Measurements from ENCODE around the gene MED29. TPM values are rescaled to one million over a fixed set of nuclear protein-coding genes. Genes with fewer than 3 reads are reported as not detected.
A peak's percentile ranks its signal among the peaks of the same experiment; 100 is the strongest.
"Not testable (repeated sequence)": the region's sequence is repeated elsewhere in the genome, so short reads cannot be mapped to it uniquely, and the experiment has no call there.

Gene MED29
- total RNA-seq, 1 experiment from 2014 or later, result 47.3 TPM

DNA sequence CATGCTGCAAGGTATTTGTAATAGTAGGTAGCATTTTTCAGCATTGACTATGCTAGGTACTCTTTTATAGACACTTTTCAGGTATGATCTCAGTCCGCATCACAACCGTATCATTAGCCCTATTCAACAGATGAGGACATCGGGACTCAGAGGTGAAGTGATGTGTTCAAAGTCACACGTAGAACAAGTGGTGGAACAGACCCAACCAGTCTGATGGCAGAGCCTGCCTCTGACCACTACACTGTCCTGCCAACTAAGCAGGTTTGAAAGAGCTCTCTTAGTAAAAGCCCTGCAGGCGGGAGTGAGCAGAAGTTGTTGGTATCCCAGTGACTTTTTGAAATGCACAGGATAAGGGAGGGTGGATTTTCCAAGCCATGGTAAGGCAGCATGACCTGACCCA is 20.4 kb upstream of the MED29 start:
- peak; percentile 11 for DNase-seq (ENCODE audit: low read depth)

DNA sequence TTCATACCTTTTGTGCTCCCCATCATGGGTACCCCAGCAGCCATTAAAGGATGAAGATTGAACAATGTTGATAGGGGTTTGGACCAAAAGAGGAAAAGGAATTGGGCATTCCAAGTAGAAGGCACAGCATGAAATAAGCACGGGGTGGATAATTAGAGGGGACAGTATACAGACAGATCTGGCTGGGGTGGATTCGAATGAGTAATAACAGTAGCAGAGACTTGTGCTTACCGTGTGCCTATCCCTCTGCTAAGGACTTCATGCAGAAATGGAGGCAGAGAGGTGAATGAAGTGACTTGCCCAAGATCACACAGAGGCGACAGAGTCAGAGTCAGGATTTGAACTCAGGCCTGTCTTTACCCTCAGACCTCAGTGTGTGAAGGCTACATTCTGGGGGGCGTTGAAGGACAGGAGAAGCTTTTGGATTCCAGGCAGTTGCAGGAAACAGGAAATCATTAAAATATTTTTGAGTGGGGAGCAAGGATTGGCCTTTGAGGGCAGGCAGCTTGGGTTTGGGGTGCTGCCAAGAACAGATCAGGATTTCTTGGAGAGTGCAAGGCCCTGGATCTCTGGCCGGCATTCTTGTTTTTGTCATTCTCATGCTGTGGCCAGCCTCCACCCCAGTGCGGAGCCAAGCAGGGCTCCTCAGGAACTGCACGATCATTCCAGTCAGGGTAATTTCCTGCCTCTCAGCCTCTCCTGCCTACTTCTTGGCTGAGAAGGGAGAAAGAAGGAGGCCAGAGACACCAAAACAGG is 19.0 kb upstream of the MED29 start:
- peak; percentile 95 for DNase-seq (ENCODE audit: low read depth)

DNA sequence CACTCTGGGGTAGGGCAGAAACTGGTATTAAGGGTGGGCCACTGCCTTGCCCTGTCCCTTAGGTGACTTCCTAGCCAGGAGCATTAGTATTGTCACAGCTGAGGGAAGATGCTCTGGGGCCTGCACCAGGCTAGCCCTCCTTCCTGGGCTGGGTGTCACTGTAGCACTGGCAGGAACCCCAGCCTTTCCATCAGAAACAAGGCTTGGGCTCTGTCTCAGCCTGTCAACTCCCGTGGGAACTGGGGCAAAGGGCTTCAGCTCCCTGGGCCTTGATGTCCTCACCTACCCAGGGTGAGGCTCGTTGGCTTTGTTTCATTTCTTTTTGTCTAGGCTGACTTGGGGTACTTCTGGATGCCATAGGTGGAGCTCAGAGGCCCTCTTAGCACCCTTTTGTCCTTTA is 18.2 kb upstream of the MED29 start:
- DNase-seq (ENCODE audit: low read depth), result peak; percentile 32

DNA sequence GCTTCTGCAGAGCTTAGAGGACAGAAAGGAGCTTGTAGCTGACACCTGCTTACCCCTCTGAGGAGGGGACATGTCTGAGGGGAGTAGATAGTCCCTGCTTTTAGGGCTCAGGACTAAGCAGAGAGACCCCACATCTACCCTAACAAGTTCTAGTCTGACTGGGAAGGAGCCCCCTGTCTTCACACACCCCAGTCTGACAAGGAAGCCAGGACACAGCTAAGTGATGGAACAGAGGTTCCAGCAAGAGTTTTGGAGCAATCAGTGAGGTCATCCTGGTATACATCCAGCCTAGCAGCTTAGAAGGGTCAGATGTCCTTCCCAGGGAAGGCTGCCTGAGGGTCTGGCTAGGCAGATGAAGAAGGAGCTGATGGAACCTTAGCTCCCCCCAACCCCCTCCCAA is 15.2 kb upstream of the MED29 start:
- DNase-seq (ENCODE audit: low read depth), result no peak

DNA sequence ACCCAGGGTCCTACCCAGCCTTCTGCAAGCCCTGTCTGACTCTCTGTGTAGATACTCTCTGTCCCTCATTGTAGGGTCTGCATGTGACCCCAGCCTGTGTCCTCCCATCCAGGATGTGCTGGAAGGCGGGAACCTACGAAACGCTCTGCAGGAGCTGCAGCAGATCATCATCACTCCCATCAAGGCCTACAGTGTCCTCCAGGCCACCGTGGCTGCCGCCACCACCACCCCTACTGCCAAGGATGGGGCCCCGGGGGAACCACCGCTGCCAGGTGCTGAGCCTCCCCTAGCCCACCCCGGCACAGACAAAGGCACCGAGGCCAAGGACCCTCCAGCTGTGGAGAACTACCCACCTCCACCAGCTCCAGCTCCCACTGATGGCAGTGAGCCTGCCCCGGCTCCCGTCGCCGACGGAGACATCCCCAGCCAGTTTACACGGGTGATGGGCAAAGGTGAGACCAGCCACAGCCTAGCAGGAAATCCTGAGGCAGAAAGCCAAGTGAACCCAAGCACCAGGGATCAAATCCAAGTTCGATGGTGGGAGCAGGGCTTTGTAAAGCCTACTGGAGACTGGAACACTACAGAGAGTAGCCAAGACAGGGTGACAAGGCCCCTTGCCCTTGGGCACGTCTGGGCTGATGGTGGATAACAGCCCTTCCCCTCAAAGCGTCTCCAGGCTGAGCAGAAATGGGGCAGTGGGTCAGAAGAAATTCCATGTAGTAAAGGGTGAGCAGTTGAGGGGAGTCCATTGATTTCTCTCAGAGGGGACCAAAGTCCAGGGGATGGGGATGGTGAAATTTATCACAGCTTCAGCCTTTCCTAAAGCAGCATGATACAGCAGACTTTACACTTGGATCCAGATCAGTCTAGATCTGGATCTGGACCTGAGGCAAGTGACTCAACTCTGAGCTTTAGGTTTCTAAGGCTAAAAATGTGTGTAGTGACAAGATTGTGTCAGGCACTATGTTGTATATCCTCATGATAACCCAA is 13.5 kb upstream of the MED29 start:
- no peak for DNase-seq (ENCODE audit: low read depth)

DNA sequence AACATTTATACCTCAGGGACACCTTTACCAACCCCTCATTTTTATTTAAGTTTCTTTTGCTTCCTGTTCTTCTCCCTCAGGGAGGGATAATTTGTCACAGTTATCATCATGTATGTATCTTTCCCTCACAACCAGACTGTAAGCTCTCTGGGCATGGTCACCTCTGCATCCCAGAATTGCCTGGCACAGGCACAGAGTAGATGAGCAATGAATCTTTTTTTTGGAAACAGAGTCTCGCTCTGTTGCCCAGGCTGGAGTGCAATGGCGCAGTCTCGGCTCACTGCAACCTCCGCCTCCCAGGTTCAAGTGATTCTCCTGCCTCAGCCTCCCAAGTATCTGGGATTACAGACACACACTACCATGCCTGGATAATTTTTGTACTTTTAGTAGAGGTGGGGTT is 11.8 kb upstream of the MED29 start:
- not testable (repeated sequence) for DNase-seq (ENCODE audit: low read depth)

DNA sequence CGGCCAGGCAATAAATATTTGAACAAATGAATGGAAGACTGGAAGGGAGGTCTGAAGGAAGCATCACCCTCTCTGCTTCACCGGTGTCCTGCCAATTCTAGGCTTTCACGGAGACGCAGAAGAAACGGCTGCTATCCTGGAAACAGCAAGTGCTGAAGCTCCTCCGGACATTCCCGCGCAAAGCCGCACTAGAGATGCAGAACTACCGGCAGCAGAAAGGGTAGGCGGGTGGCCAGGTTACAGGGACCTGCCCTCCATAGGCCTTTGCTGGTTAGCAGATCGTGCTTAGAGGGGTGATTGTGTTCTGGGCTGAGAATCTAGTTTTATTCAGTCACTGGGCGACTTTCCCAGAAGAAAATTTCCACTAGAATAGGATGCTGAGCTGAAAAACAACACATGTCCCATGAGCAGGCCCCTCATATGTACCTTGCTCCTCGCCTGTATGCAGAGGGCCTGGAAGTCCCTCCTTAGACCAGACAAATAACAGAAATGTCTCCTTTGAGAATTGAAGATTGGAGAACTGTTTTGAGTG is 11.2 kb upstream of the MED29 start:
- DNase-seq (ENCODE audit: low read depth), result no peak

DNA sequence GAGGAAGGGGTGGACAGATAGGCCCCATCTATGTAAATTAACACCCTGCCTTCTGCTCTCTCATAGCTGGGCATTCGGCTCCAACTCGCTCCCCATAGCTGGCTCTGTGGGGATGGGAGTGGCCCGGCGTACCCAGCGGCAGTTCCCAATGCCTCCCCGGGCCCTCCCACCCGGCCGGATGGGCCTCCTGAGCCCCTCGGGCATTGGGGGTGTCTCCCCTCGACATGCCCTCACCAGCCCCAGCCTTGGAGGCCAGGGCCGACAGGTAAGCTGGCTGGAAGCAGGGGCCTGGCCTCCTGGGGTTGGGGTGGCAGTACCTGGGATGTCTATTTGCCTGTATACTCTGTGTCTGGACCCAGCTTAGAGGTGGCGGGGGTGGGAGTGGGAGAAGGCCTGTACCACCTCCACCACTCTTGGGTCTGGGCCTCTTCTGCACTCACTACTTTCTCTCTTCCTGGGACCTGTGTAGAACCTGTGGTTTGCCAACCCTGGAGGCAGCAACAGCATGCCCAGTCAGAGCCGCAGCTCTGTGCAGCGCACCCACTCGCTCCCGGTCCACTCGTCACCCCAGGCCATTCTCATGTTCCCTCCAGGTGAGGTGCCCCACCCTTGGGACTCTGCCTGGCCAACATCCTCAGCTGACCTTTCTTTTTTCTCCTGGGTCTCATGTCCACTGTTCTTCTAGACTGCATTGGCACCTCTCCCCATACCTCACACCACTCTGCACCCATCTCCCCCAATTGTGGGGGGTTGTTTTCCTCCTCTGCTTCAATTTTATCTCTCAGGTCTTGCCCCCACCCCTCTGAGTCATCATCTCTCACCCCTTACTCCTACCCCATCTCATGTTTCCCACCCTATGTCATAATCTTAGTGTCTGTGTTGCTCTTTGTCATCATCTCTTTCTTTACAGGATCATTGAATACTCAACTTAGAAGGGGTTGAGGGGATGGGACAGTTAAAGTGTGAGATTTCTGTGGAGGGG is 10.4 kb upstream of the MED29 start:
- DNase-seq (ENCODE audit: low read depth), result no peak

DNA sequence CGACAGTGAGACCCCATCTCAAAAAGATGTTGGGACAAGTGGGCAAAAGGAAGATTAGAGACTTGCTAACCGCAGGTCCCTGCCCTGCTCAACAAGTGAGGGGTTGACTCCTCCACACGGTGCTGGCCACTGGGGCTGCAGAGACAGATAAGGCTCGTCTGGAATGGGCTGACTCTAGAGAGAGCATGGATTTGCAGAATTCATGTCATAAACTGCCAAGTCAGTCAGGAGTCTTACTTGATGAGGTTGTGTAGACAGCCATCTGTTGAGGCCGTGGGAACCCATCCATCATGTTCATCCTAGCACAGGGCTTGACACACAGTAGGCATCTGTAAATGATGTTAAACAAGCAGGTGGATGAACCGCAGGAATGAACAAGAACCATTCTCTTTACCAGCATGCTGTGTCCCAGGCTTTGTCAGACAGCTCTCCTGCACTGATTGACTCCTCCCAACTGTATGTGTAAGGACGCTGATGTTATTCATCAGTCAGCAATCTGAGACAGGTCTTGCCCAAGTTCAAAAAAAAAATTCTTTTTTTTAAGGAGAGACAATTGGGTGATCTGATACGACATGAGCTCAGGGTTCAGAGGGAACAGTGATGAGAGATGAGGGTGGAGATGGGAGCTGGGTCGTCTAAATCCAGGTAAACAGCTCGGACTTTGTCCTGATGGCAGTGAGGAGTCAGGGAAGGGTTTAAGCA is 9.1 kb upstream of the MED29 start:
- DNase-seq (ENCODE audit: low read depth), result no peak

DNA sequence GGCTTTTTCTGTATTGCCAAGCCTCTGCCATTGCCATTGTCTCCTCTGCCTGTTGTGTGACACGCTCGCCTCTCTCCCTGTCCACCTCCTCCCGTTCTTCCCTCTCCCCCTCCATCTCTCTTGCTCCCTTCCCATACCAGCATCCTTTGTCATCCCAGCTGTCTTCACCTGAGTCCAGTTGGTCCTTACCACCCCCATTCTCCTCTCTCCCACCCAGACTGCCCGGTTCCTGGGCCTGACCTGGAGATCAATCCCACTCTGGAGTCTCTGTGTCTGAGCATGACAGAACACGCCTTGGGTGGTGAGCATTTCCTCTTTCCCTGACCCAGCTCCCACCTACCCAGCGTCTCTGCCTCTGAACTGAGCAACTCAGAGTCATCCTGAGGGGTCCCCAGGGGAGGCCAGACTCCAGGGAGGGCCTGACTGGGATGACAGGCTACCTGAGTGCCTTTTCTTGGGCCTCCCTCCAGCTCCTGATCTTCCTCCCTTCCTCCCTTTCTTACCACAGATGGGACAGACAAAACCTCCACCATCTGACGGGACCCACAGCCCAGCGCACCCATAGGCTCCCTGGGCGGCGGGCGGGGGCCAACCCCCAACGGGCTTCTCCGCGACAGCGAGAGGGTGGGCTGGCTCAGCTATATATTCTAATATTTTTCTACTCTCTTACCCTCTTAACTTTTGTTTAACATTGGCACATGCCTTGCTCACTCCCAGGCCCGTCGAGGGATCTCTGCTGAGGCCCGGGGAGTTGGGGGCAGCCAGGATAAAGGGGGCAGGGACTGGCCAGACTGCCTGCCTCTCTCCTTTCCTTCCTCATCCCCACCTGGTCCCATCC is 8.0 kb upstream of the MED29 start:
- no peak for DNase-seq (ENCODE audit: low read depth)

DNA sequence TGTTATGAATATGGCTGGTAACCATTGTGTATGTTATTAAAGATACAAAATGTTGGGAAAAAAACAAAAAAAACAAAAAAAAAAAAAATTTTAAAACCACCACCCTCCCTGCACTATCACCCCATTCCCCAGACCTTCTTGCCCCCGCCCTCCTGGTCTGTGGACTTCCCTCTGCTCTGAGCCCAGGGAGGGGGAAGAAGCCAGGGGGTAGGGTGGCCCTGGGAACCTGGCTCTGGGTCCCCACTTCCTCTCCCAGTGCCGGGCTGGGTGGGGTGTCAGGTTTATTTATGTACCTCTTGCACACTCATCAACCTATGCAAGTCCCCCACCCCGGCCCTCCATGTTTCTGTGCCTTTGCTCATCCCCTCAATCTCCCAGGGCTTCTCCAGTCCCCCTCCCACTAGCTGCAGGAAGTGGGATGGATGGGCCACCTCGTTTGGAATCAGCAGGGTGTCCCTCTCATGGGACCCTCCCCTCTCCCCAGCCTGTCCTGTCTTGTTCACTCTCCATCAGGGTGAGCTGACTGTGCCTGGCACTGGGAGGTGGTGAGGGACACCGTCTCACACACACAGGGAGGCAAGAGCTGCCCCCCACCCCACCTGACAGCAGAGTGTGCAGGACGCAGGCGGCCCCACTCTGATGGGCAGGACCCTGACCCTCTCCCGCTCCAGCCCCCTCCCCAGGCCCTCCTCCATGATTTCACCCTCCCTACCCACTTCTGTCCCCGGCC is 6.2 kb upstream of the MED29 start:
- DNase-seq (ENCODE audit: low read depth), result no peak

DNA sequence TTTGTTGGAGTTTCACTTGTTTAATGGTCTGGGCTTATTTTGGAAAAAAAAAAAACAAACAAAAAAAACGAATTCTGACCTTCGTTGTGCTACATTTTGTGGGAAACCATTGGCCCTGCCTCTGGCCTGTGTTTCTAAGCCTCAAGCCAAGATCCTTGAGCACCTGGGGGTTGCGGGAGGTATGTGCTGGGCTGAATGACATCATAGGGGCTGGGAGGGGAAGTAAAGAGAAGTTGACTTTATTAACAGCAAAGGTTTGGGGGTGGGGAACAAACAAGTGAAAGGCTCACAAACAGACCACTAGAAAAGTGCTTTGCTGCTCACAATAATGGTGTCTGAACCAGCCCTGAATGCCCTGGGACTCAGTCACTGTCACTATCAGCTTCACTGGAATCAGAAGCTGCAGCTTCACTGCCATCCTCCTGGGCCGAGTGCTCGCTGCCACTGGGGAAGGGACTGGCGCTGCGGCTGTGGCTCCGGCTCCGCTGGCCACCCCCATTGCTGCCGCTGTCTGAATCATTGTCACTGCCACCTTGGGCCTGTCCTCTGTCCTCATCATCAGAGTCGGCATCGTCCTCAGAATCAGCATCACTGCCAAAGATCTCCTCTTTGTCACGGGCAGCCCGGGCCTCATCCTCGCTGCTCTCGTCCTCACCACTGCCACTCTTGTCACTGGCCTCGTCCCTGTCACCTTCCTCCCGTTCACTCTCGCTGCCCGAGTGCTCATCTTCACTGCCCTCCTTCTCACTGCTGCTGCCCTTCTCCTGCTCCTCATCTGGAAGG is 5.4 kb upstream of the MED29 start:
- no peak for DNase-seq (ENCODE audit: low read depth)

DNA sequence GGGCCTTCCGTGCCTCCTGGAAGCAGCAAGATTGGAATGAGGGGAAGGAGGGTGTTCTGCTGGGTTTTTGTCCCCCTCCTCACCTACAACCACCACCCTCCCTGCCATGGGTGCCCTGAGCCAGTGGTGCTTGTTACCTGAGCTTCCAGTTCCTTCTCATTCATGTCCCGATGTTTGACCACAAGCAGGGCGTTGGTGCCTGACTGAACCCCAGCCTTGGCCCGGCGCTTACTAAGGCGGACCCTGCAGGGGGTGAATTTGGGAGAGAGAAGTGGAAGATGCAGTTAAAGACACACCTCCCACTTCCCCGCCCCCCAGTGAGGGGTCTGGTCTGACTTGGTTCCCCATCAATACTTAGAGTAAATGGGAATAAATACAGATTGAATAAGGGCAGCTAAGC is 4.6 kb upstream of the MED29 start:
- DNase-seq (ENCODE audit: low read depth), result no peak

DNA sequence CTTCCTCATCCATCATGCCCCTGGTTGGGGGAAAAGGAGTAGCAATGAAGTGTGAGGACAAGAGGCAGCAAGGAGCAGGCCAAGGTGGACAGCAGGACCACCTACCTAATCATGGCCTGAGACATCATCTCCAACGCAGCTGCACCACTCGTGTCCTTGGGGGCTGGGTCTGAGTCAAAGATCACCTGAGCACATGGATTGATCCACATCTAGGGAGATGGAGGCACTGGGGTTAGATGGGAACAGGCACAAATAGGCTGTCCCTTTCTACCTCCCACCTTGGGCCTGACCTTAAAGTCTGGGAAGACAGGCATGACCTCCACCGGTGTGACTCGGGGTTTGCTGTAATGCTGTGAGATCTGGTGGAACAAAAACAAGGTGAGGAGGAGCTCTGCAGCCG is 2.5 kb upstream of the MED29 start:
- DNase-seq (ENCODE audit: low read depth), result no peak

DNA sequence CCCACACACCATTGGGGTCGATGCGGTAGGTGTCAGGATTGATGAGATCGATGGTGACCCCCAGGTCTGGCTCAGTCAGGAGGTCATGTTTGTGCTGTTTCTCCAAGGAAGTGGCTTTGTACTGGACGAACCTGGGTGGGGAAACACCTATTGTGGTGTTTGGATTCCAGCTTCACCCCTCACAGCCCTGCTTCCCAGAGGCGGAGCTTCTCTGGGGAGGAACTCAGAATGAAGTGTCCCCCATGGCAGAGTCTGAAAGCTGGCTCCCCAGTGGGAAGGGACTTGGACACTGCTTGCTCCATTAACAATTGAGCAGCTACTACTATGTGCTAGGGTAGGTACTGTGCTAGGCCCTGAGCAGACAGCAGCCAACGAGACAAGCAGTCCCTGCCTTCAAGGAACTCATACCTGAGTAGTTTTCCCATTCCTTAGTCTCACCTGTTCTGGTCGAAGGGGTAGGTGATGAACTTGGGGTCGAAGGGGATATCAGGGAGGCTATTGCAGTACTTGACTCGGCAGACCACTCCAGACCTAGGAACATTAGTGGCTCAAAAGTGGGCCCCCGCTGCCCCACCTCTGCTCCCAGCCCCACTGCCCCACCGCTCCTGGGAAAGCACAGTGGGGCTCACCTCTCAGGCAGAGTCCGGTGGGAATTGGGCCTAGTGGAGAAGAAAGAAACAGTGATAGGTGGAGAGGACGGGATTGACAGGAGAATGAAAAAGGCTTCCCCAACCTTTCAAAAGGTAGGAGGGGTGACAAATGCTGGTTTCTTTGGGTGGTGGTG is 1.4 kb upstream of the MED29 start:
- DNase-seq (ENCODE audit: low read depth), result no peak

DNA sequence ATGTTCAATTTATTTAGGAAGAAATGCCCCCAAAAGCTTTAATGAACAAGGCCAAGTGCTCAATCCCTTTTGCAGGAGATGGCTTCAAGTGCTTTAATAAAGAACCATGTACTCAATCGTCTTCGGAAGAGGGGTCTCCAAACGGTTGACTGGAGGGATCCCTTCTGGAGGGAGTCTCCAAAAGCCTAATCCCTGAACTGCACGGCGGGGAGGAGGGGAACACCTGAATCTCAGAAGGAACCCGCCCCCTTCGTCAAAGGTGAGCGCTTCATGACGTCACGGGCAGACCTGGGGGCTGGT is 777 bp upstream of the MED29 start:
- DNase-seq (ENCODE audit: low read depth), result no peak

DNA sequence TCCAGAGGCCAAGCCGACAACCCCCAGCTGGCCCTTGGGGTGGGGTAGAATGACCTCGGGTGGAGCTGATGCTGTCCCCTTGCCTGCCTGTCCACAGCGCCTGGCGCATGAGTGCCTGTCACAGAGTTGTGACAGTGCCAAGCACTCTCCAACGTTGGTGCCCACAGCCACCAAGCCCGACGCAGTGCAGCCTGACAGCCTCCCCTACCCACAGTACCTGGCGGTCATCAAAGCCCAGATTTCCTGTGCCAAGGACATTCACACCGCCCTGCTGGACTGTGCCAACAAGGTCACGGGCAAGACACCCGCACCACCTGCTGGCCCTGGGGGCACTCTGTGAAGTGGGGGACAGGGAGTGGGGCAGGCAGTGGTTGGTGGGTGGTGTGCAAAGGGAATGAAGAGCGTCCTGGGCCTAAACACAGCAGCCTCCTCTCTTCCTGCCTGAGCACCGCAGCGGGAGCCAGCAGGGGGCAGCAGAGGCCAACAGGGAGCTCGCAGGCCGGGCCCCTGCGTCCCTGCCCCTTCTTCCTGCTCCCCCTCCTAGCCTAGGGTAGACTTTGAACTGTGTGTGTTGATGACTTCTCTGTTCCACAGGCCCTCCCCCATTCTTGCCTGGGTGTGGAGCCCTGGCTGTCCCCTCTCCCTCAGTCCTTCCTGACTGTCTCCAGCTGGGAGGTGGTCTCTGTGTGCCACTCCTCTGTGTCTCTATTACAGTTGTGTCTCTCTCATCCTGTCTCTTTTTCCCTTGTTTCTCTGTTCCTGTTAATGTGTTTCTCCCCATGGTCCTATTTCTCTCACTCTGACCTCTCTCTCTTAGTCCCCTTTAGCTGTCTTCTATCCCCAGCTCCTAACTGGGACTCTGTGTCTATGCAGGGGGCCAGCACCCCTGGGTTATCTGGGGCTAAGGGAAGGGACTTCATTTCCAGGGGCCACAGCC is 6.5 kb downstream of the MED29 start:
- peak; percentile 80 for DNase-seq (ENCODE audit: low read depth)

All from M059J (cell line).